ENCODE results near the gene OR10Z1.

OR10Z1 gene

GRCh38 chr1:158638146-158638545, 33.1 kb downstream of the OR10Z1 start:
- DNase-seq (ENCODE audit: low read depth), result no peak
- H3K4me3 ChIP-seq (ENCODE audit: low read depth, low read length), result no peak overlapping the region
- in situ Hi-C loops (cut with HindIII; ENCODE audit: low sequenced_read_pairs), result no loop called here
- TF ChIP-seq, protein P1, sequence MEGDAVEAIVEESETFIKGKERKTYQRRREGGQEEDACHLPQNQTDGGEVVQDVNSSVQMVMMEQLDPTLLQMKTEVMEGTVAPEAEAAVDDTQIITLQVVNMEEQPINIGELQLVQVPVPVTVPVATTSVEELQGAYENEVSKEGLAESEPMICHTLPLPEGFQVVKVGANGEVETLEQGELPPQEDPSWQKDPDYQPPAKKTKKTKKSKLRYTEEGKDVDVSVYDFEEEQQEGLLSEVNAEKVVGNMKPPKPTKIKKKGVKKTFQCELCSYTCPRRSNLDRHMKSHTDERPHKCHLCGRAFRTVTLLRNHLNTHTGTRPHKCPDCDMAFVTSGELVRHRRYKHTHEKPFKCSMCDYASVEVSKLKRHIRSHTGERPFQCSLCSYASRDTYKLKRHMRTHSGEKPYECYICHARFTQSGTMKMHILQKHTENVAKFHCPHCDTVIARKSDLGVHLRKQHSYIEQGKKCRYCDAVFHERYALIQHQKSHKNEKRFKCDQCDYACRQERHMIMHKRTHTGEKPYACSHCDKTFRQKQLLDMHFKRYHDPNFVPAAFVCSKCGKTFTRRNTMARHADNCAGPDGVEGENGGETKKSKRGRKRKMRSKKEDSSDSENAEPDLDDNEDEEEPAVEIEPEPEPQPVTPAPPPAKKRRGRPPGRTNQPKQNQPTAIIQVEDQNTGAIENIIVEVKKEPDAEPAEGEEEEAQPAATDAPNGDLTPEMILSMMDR (IDR thresholded peaks at IDR 0.05; ENCODE audit: low read depth, low read length, missing control alignments), result no peak

GRCh38 chr1:158638904-158639303, 33.8 kb downstream of the OR10Z1 start:
- H3K4me3 ChIP-seq (ENCODE audit: low read depth, low read length), result no peak overlapping the region
- in situ Hi-C loops (cut with HindIII; ENCODE audit: low sequenced_read_pairs), result no loop called here
- no peak for DNase-seq (ENCODE audit: low read depth)
- TF ChIP-seq, protein P1 (IDR thresholded peaks at IDR 0.05; ENCODE audit: low read depth, low read length, missing control alignments), result no peak

DNA sequence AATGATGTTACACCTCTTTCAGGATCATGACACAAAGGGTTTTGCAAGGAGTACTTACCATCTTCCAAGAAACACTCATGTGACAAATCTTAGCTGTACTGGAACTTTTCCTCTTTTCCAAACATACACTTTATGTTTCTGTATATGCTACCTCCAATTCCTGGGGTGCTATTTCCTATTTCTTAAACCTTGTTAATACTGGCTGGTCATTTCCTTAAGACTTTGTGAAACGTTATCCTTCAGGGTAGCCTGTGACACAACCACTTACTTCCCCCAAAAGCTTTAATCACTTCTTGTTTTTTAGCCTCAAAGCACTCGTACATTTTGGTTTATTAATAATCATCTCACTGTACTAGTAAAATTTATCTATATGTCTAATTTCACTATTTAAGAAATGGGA, 39.4 kb downstream of the OR10Z1 start:
- in situ Hi-C loops (cut with HindIII; ENCODE audit: low sequenced_read_pairs), result loop anchor here (5.0 kb wide), 1 partner anchor 53 kb away; no protein-coding TSS in a partner anchor
- TF ChIP-seq, protein P1 (IDR thresholded peaks at IDR 0.05; ENCODE audit: low read depth, low read length, missing control alignments), result no peak
- no peak for DNase-seq (ENCODE audit: low read depth)
- no peak overlapping the region for H3K4me3 ChIP-seq (ENCODE audit: low read depth, low read length)

DNA sequence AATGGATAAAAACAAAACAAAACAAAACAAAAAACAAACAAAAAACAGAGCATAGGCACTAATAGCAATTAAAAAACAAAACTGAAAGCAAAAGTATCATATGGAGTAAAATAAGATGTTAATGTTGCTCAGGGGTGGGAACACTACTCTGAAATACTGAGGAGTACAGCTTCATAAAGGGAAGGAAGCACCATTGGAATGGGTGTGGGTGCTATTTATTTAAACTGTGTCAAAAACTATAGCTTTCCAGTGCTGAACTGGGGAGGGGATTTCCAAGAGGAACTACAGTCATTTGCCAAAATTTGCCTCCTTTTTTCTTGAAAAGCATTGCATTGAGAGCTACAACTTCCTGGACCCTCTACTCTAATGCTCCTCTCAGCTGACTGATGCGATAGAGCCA, 41.4 kb downstream of the OR10Z1 start:
- in situ Hi-C loops (cut with HindIII; ENCODE audit: low sequenced_read_pairs), result no loop called here
- no peak overlapping the region for H3K4me3 ChIP-seq (ENCODE audit: low read depth, low read length)
- DNase-seq (ENCODE audit: low read depth), result no peak
- TF ChIP-seq, protein P1 (IDR thresholded peaks at IDR 0.05; ENCODE audit: low read depth, low read length, missing control alignments), result no peak

- H3K4me3 ChIP-seq (ENCODE audit: low read depth, low read length), result no peak overlapping the region
- in situ Hi-C loops (cut with HindIII; ENCODE audit: low sequenced_read_pairs), result no loop called here
- no peak for DNase-seq (ENCODE audit: low read depth)
- TF ChIP-seq, protein P1 (IDR thresholded peaks at IDR 0.05; ENCODE audit: low read depth, low read length, missing control alignments), result no peak
Measured at GRCh38 chr1:158649052-158649451, 44.0 kb downstream of the OR10Z1 start.

DNA sequence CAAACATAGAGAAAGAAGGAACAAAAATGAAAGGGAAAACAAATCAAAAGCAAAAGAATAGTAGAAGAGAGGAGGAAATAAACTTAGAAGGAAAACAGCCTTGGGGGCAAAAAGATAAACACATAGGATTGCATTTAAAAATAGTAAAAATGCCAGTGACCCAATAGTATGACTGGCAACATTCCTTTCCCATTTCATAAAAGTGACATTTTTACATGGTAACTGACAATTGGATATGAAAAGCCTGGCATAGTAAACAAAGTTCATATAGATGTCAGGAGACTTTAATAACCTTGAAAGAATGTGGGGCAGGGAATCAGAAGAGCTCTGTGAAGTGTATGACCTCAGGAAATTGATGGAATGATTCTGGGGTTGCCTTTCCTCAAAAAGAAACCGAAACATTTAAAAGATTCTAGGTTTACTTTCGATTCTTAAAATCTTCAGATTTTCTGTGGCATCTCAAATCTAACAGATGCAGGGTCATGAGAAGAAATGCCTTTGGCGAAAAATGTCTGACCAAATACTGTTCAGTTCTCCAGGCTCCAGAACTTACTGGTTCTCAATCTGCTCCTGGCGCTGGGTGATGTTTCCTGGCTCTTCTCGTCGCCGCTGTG, 47.8 kb downstream of the OR10Z1 start:
- in situ Hi-C loops (cut with HindIII; ENCODE audit: low sequenced_read_pairs), result no loop called here
- TF ChIP-seq, protein P1 (IDR thresholded peaks at IDR 0.05; ENCODE audit: low read depth, low read length, missing control alignments), result no peak
- no peak for DNase-seq (ENCODE audit: low read depth)
- H3K4me3 ChIP-seq (ENCODE audit: low read depth, low read length), result no peak overlapping the region

Measured in astrocyte of the cerebellum (primary cell).